Muscle of back (tissue), 11 donors: ENCODE data around the gene DGUOK. TPM values are rescaled to one million over a fixed set of nuclear protein-coding genes. Genes with fewer than 3 reads are reported as not detected.

Experiments
- DNase-seq, 3 donors: peaks; one replicate each; pipeline versions ENCODE4 v3.0.0 to v3.0.0-alpha.2; 2013
- polyA plus RNA-seq, 10 donors: library from polyadenylated mRNA; unstranded; fragments of 120-200 nt; gene quantifications; one replicate each; pipeline ENCODE4 v1.2.1, GENCODE V29; 2013; ENCODE audit not compliant: insufficient read length in 10 of 10

Gene DGUOK
- polyA plus RNA-seq, 10 donors: 36.6 to 55.3 (median 39.7) TPM

- no peak for DNase-seq
These were observed 16.0 kb downstream of the DGUOK start for GRCh38 chr2:73942664-73943063.

- no peak for DNase-seq
These were observed 18.0 kb downstream of the DGUOK start for GRCh38 chr2:73944714-73945113.

- DNase-seq: no peak
These were observed 19.5 kb downstream of the DGUOK start for GRCh38 chr2:73946215-73946614.

DNA sequence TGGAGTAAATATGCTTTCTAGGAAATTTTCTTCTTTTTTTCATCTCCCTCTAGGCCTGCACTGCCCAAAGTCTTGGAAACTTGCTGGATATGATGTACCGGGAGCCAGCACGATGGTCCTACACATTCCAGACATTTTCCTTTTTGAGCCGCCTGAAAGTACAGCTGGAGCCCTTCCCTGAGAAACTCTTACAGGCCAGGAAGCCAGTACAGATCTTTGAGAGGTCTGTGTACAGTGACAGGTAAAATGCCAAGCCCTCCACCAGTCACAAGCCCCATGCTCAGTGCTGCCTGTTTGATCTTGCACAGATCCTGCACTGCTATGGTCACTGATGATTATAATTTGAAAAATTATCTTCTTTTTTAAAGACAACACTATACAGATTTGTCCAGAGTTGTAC lies 20.0 kb downstream of the DGUOK start:
- DNase-seq: no peak

GRCh38 chr2:73947412-73948018 lies 20.8 kb downstream of the DGUOK start:
- DNase-seq: no peak

DNA sequence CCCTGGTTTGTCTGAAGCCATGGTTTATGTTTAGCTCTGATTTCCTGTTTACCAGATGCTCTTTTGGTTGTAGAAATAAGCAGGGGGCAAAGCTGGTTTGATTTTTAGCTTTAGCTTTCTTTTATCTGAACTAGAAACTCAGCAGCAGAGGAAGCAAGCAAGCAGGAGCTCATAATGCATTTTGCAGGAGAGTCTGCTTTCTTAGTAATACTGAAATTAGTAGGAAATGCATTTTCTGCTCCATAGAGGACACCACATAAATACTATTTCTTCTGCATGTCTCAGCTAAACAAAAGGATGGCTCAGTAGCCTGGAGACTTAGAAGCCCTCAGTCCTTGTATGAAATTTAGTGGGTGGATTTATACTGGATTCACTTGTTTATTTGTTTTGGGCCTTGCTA lies 23.1 kb downstream of the DGUOK start:
- DNase-seq: no peak

- DNase-seq: peak; percentile 6 to 23 (median 7)
These were observed 26.1 kb downstream of the DGUOK start for GRCh38 chr2:73952499-73953446.

DNA sequence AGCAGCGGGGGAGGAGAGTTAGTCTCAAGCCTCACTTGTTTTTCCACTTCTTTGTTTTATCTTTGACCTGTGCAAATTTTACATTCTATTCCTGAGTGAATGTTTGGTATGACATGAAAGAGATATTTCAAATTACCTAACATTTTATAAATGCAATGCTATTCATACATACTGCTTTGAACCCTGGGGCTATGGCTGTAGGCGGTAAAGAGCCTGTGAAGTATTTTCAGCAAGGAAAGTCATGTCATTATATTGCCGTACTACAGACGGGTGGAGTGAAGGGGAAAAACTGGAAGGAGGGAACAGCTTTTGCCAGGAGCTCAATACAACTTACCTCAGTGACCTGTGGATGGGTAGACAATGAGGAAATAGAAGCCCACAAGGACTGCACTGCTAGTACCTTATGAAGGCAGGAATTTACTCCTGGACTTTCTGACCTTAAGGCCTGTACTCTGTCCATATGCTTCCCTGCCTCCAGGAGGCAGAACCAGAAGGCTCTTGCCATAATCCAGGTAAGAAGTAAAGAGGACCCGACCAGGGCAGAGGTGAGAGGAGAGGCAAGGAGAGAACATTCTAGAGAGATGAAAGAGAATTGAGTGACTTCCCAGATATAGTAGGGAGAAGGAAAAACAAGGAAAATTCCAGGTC lies 29.7 kb downstream of the DGUOK start:
- no peak for DNase-seq

- DNase-seq: no peak
These were observed 34.6 kb downstream of the DGUOK start for GRCh38 chr2:73961274-73961673.

- no peak for DNase-seq
These were observed 35.3 kb downstream of the DGUOK start for GRCh38 chr2:73961823-73962615.

GRCh38 chr2:73962798-73963197 lies 36.1 kb downstream of the DGUOK start:
- DNase-seq: no peak

DNA sequence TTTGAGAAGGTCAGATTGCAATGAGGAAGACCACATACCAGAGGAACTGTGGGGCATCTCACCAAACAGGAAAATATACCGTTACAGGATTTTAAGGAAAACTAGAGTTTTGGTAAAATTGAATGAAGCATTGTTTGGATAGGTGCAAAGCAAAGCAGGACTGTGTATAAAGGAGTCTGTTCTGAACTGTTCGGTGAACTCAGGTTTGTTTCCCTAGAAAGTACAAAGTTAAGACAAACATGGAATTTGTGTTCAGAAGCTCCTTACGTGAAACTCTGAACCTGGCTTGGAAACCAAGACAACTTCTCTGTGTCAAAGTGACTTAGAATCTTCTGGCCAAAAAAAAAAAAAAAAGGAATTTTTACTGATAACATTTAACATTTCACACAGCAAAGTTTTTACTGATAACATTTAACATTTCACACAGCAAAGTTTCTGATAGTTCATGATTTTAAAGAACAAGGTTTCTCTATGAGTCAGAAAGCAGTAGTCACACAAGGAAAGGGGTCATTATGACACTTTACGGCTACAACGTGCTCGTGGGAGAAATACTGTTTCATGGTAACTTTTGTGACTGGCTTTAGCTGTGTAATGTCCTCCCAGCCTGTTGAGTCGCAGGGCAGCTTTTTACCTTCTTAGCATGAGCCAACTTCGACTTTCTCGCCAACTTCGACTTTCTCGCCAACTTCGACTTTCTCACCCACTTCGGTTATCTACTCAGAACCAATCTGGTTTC lies 36.9 kb downstream of the DGUOK start:
- no peak for DNase-seq

DNA sequence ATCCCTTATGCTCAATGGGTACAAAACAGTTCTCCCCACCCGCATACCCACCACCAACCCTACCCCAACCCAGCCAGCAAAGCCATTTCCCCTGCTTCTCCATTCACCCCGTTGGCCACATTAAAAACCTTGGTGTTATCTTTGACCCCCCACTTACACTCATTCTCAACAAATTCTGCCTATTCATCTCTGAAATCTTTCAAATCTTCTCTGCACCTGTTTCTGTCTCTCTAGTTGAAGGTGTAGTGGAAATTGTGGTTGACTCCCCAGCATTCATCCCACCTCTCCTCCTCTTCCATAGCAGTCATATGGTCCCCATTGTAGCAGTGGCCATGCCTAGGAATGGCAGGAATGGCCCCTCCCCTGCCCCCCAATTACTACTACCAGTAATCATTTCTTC lies 37.5 kb downstream of the DGUOK start:
- no peak for DNase-seq

DNA sequence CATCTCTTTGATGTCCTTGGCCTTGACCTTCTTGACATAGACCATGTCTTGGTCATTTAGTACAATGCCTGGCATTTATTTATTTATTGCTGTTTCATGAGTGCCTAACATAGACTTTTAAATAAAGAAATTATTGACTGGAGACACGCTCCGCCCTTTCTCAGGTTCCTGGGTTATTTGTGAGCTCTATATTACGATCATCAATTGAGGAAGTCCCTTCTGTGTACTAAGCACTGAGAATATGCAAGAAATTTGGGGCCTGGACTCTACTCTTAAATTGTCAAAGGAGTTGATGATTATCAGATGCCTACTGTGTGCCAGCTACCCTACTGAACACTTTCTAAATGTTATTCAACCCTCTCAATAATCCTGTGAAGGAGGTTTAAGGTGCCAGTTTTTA lies 38.4 kb downstream of the DGUOK start:
- no peak for DNase-seq

DNA sequence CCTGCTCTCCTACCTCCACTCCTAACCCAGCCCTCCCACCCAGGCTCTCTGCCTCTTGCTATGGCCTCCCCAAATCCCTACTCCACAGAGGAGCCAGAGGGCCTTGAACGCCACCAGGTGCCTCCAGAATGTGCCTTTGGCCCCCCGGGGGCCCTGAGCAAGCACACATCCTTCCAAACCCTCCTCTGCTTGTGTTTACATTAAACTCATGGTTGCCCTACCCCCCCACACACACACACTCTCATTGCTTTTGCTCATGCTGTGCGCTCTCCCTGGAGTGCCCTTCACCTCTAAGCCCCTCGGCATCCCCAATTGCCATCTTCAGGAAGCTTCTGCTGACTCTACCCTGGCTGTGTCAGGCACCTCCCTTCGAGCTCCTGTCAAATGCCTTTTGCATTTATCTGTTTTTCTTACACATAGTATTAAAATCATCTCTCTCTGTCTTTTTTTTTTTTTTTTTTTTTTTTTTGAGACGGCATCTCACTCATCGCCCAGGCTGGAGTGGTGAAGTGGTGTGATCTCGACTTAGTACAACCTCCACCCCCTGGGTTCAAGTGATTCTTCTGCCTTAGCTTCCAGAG lies 41.8 kb downstream of the DGUOK start:
- no peak for DNase-seq

GRCh38 chr2:73969356-73969755 lies 42.7 kb downstream of the DGUOK start:
- DNase-seq: no peak

GRCh38 chr2:73970141-73970803 lies 43.6 kb downstream of the DGUOK start:
- DNase-seq: no peak

DNA sequence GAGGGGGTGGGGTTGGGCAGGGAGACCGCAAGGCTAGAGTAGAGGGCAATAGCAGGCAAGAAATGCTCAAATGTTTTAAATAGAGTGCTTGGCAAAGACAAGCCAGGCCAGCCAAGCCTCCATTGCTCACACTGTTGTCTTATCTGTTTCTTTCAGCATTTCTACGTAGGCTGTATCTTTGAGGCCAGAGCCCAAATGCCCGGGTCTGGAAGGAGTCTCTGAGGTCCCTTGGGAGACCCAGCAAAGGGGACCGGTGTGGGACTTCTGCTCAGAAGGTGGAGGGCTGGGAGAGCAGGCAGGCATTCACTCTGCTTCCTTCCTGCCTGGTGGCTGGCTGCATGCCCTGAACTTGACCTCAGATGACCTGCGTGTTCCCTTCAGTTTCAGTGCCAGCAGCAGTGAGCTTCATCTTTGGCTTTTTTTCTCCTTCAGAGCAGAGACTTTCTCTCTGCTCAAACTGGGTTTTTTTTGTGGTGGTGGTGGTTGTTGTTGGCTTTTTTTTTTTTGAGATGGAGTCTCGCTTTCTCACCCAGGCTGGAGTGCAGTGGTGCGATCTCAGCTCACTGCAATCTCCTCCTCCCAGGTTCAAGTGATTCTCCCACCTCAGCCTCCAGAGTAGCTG lies 44.3 kb downstream of the DGUOK start:
- DNase-seq: peak in 1 of 3 donors; percentile 58

- no peak for DNase-seq
These were observed 45.0 kb downstream of the DGUOK start for GRCh38 chr2:73971722-73972121.

- DNase-seq: no peak
These were observed 46.2 kb downstream of the DGUOK start for GRCh38 chr2:73972846-73973245.
